HEK293T (cell line): ENCODE data around the gene CLMN.
"Not testable (repeated sequence)": the region's sequence is repeated elsewhere in the genome, so short reads cannot be mapped to it uniquely, and the experiment has no call there.

Experiments used
- CTCF ChIA-PET: fragments of 350-600 bp; formaldehyde crosslinking; extraction: SDS; loops from one replicate; lab custom pipeline; 2021; ENCODE audit warnings: antibody characterized with exemption, inconsistent platforms; lab: Yijun Ruan, JAX
- POLR2A ChIA-PET: fragments of 350-600 bp; formaldehyde crosslinking; extraction: SDS; loops from one replicate; lab custom pipeline; 2020; ENCODE audit warnings: antibody characterized with exemption, inconsistent platforms; lab: Yijun Ruan, JAX
- DNase-seq: peaks from one replicate; pipeline ENCODE4 v3.0.0; 2012; ENCODE audit warnings: mixed read lengths; ENCODE audit errors: extremely low spot score
- ARNT ChIP-seq: fragments of 450-650 bp; IDR thresholded peaks from 2 replicates; pipeline ENCODE4 v1.6.1; 2017; ENCODE audit warnings: mild to moderate bottlenecking
- BHLHE40 ChIP-seq: fragments of 450-650 bp; IDR thresholded peaks from 2 replicates; pipeline ENCODE4 v1.6.1; 2016; ENCODE audit warnings: mild to moderate bottlenecking, moderate library complexity, borderline replicate concordance
- CTBP1 ChIP-seq: fragments of 450-650 bp; IDR thresholded peaks from 2 replicates; pipeline ENCODE4 v1.6.1; 2016; ENCODE audit warnings: borderline replicate concordance
- ELF4 ChIP-seq: fragments of 450-650 bp; IDR thresholded peaks from 2 replicates; pipeline ENCODE4 v1.6.1; 2017; ENCODE audit warnings: antibody characterized with exemption
- FOXA1 ChIP-seq: fragments of 450-650 bp; IDR thresholded peaks from 2 replicates; pipeline ENCODE4 v1.6.1; 2016; ENCODE audit warnings: mild to moderate bottlenecking
- FOXK2 ChIP-seq: fragments of 450-650 bp; IDR thresholded peaks from 2 replicates; pipeline ENCODE4 v1.6.1; 2016; ENCODE audit warnings: mild to moderate bottlenecking
- FOXM1 ChIP-seq: fragments of 450-650 bp; IDR thresholded peaks from 2 replicates; pipeline ENCODE4 v1.6.1; 2017; ENCODE audit warnings: mild to moderate bottlenecking, borderline replicate concordance
- HDGF ChIP-seq: fragments of 450-650 bp; IDR thresholded peaks from 2 replicates; pipeline ENCODE4 v1.6.1; 2017; ENCODE audit warnings: antibody characterized with exemption, borderline replicate concordance
- L3MBTL2 ChIP-seq: fragments of 450-650 bp; conservative IDR thresholded peaks from 2 replicates; pipeline ENCODE4 v1.6.1; 2016; ENCODE audit warnings: mild to moderate bottlenecking
- LEF1 ChIP-seq: fragments of 450-650 bp; IDR thresholded peaks from 2 replicates; pipeline ENCODE4 v1.6.1; 2017; ENCODE audit warnings: mild to moderate bottlenecking, borderline replicate concordance
- NFRKB ChIP-seq: fragments of 450-650 bp; IDR thresholded peaks from 2 replicates; pipeline ENCODE4 v1.6.1; 2016; ENCODE audit warnings: mild to moderate bottlenecking, moderate library complexity
- SP1 ChIP-seq: fragments of 450-650 bp; IDR thresholded peaks from 2 replicates; pipeline ENCODE4 v1.6.1; 2017
- SUZ12 ChIP-seq: fragments of 450-650 bp; IDR thresholded peaks from 2 replicates; pipeline ENCODE4 v1.6.1; 2016; ENCODE audit warnings: mild to moderate bottlenecking
- TARDBP ChIP-seq: fragments of 450-650 bp; IDR thresholded peaks from 2 replicates; pipeline ENCODE4 v1.6.1; 2016
- ZNF384 ChIP-seq: fragments of 450-650 bp; IDR thresholded peaks from 2 replicates; pipeline ENCODE4 v1.6.1; 2016
- TF ChIP-seq, protein P1 (sequence below): fragments of 450-650 bp; IDR thresholded peaks from 2 replicates; pipeline ENCODE4 v1.6.1; 2016

Gene CLMN

DNA sequence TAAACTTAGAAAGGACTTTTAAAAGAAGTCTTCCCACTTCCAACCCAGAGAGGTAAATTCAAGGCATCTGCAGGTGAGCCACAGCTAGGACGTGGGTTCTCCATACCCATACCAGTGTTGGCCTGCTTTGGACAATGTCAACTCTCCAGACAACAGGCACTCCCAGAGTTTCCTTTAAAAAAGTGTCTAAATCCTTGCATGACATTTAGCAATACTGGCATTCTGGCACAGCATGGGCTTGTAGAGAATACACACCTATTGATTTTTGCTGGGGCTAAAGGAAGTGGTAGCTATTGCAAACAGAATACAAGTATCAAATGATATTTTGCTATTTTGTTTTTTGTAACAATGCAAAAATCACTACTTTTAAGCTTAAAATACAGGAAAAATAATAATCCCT lies 136.6 kb downstream of the CLMN start:
- ChIA-PET CTCF (interaction anchor here (1.7 kb wide), 1 partner anchor 9 kb away, joined by 3 read pairs; no protein-coding TSS in a partner anchor), POLR2A (no interaction called here)
- TF ChIP-seq ARNT, result no peak
- no peak for TF ChIP-seq HDGF
- no peak for TF ChIP-seq BHLHE40
- TF ChIP-seq SUZ12, result no peak
- no peak for TF ChIP-seq CTBP1
- TF ChIP-seq SP1, result no peak
- no peak for TF ChIP-seq ELF4
- no peak for TF ChIP-seq L3MBTL2
- TF ChIP-seq LEF1, result no peak
- DNase-seq, result no peak

DNA sequence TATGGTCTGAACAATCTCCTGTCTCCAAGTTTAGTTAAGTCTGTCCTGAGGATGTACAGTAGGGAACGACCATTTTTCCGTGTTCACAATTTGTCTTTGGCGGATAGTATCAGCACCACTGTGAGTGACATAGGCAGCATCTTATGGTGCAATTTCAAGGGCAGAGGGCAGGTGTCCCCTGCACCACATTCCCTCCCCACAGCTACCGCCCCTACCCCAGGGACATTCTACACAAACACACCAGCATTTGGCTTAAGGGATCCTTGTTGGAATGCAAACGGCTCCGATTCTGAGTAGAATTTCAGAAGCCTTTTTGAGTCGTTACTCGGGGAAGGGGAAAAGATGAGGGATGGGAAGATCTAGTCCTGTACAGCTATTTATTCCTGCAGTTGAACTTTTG lies 137.3 kb downstream of the CLMN start:
- ChIA-PET CTCF (interaction anchor here (0.6 kb wide), 1 partner anchor 34 kb away, joined by 4 read pairs; no protein-coding TSS in a partner anchor), POLR2A (no interaction called here)
- DNase-seq, result no peak
- TF ChIP-seq ELF4 (no peak), ZNF384 (no peak), SUZ12 (no peak), TARDBP (no peak), LEF1 (no peak), BHLHE40 (no peak), FOXK2 (no peak)
- TF ChIP-seq, protein P1, sequence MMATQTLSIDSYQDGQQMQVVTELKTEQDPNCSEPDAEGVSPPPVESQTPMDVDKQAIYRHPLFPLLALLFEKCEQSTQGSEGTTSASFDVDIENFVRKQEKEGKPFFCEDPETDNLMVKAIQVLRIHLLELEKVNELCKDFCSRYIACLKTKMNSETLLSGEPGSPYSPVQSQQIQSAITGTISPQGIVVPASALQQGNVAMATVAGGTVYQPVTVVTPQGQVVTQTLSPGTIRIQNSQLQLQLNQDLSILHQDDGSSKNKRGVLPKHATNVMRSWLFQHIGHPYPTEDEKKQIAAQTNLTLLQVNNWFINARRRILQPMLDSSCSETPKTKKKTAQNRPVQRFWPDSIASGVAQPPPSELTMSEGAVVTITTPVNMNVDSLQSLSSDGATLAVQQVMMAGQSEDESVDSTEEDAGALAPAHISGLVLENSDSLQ, result no peak

DNA sequence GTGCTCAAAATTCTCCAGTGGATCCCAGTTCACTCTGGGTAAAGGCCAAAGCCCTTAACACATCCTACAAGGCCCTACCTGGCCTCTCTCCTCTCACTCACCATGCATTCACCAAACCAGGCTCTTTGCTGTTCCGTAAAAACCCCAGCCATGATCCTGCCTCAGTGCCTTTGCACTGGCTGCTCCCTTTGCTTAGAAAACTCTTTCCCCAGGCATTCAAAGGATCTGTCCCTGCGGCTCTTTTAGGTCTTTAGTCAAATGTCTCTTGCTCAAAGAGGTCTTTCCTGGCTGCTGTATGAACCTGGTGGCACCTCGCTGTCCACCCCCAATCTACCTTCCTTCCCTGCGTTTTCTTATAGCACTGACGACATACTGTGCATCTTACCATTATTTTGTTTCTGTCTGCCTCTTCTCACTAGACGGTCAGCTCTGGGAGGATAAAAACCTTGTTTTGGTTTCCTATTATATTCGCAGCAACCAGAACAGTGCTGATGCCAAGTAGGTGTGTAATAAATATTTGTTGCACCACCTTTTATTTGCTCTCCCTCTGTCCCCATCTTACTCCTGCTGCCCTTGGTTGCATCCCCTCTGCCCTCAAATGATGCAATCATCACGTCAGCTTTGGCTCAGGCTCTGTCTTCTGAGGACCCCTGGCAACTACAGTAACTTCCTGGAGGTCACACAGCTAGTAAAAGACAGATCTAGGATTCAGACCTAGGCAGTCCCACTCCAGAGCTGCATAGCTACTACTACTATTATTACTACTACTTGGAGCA lies 138.6 kb downstream of the CLMN start:
- CTCF ChIA-PET, result no interaction called here
- POLR2A ChIA-PET, result no interaction called here
- DNase-seq, result no peak
- TF ChIP-seq ZNF384, result no peak
- TF ChIP-seq L3MBTL2, result no peak
- no peak for TF ChIP-seq HDGF
- no peak for TF ChIP-seq TARDBP
- no peak for TF ChIP-seq ELF4
- no peak for TF ChIP-seq FOXA1
- no peak for TF ChIP-seq BHLHE40

DNA sequence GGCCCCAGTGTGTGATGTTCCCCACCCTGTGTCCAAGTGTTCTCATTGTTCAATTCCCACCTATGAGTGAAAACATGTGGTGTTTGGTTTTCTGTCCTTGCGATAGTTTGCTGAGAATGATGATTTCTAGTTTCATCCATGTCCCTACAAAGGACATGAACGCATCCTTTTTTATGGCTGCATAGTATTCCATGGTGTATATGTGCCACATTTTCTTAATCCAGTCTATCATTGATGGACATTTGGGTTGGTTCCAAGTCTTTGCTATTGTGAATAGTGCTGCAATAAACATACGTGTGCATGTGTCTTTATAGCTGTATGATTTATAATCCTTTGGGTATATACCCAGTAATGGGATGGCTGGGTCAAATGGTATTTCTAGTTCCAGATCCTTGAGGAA lies 144.0 kb downstream of the CLMN start:
- CTCF ChIA-PET, DNase-seq, POLR2A ChIA-PET: not testable (repeated sequence)

DNA sequence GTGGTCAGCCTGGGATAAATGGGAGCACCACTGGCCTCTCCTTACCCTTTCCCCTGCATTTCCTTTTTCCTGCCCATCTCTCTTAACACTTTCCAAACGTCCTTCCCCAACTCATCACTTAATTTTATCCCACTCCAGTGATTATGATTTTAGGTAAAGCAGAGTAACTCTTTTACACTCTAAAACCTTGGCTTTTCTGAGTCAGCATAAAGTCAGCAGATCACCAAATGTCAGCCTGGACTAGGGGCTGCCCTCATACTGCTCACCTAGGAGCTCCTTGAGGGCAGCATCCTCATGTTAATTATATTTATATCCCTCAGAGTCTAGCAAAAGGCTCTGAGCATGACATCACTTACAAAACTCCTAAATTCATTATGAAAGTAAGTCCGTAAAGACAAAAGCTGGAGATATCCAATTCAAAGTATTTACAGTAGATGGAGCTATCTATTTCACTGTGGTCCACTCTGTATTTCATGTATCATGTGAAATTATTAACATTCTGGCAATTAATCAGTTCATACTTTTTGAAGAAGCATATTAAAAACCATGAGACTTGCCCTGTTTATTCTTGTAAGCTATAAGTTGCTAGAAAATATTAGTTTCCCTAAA lies 145.4 kb downstream of the CLMN start:
- no peak for DNase-seq
- no peak for TF ChIP-seq ARNT
- no peak for TF ChIP-seq ELF4
- TF ChIP-seq SP1, result no peak
- no peak for TF ChIP-seq BHLHE40
- no peak for TF ChIP-seq SUZ12
- TF ChIP-seq FOXA1, result no peak
- TF ChIP-seq, protein P1, result no peak
- no peak for TF ChIP-seq CTBP1
- no peak for TF ChIP-seq HDGF
- TF ChIP-seq LEF1, result no peak
- no peak for TF ChIP-seq TARDBP
- no peak for TF ChIP-seq FOXK2
- TF ChIP-seq NFRKB, result no peak
- TF ChIP-seq L3MBTL2, result no peak
- no peak for TF ChIP-seq ZNF384
- TF ChIP-seq FOXM1, result no peak
- POLR2A ChIA-PET, result no interaction called here
- CTCF ChIA-PET, result interaction anchor here (1.0 kb wide), 1 partner anchor 10 kb away, joined by 3 read pairs; no protein-coding TSS in a partner anchor

DNA sequence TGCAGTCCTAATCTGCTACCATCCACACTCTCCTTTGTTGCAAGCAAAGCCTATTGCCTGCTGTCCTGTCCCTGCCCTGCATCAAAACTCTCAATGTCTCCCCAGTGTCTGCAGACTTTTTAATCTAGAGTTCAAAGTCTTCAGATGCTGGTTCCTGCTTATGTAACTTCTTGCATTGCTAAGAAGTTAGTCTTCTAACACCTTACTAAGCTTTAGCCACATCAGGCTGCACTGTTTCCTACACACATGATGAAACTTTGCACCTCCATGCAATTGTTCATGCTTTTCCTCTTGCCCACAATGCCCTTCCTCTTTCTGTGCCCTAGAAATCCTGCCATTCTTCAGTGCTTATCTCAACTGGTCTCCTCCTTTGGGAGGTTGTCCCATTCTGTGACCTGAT lies 146.2 kb downstream of the CLMN start:
- ChIA-PET POLR2A (no interaction called here), CTCF (no interaction called here)
- DNase-seq, result no peak
- TF ChIP-seq BHLHE40 (no peak), ELF4 (no peak), CTBP1 (no peak), ARNT (no peak), HDGF (no peak), SP1 (no peak), SUZ12 (no peak), ZNF384 (no peak), FOXK2 (no peak), FOXM1 (no peak)

DNA sequence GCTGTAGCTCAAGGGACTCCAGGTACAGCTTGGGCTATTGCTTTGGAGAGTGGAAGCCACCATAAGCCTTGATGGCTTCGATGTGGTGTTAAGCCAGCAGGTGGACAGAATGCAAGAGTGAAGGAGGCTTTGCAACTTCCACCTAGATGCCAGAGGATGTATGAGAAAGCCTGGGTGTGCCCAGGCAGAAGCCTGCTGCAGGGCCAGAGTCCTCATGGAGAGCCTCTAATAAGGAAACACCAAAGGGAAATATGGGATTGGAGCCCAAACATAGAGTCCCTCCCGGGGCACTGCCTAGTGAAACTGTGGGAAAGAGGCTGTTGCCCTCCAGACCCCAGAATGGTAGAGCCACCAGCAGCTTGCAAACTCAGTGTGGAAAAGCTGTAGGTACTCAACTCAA lies 152.5 kb downstream of the CLMN start:
- CTCF ChIA-PET, result no interaction called here
- TF ChIP-seq FOXM1 (no peak), L3MBTL2 (no peak), BHLHE40 (no peak), ARNT (no peak), LEF1 (no peak), ELF4 (no peak), FOXA1 (no peak), TARDBP (no peak), HDGF (no peak), NFRKB (no peak), ZNF384 (no peak), FOXK2 (no peak), SP1 (no peak), CTBP1 (no peak), SUZ12 (no peak)
- TF ChIP-seq, protein P1, result no peak
- POLR2A ChIA-PET, result no interaction called here
- no peak for DNase-seq
